NB4 (cell line): ENCODE measurements around the gene SIRPG.

ENCODE experiments used
- CTCF ChIP-seq: IDR thresholded peaks from one replicate; pipeline ENCODE4 v1.5.1; 2012; ENCODE audit warnings: low read depth, low read length
- MYC ChIP-seq: IDR thresholded peaks from 2 replicates; pipeline ENCODE4 v1.6.1; 2011; ENCODE audit warnings: low read depth, low read length
- POLR2A ChIP-seq: IDR thresholded peaks from 2 replicates; pipeline ENCODE4 v1.6.1; 2011; ENCODE audit warnings: mild to moderate bottlenecking; ENCODE audit not compliant: insufficient read length; ENCODE audit errors: extremely low read depth
- TF ChIP-seq, protein P1 (sequence below): IDR thresholded peaks from 2 replicates; pipeline ENCODE4 v1.6.1; 2011; ENCODE audit warnings: low read depth, low read length

DNA sequence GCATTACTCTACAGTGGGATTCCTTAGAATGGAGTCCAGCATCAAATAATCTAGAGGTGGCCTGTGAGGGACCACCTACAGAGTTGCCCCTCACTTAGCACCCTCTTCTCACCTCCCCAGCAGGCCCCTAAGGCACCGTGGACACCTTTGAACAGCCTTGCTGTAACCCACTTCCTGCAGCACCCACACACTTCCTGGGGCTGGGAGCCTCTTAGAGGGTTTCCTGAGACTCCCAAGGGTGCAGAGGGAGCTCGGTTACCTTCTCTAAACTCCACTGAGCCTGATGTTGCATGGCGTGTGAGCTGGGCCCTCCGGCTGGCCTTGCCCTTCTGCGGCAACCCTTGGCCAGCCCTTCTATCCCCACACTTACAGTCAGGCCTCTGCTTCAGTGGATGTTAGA lies 7.3 kb upstream of the SIRPG start:
- TF ChIP-seq CTCF (no peak), POLR2A (no peak), MYC (peak; percentile 36; the same call in 1 of the 2 replicates)
- TF ChIP-seq, protein P1, sequence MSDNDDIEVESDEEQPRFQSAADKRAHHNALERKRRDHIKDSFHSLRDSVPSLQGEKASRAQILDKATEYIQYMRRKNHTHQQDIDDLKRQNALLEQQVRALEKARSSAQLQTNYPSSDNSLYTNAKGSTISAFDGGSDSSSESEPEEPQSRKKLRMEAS = no peak
